Stimulated activated CD4-positive, alpha-beta T cell treated with anti-CD3 and anti-CD28 coated beads, Interleukin-4, amount 100 ng/mL, for 1 hour (primary cell): ENCODE results near the gene DDAH1.
"Not testable (repeated sequence)": the region's sequence is repeated elsewhere in the genome, so short reads cannot be mapped to it uniquely, and the experiment has no call there.

Source experiments
- DNase-seq: peaks from one replicate; pipeline ENCODE4 v3.0.0-alpha.2; 2020

Gene DDAH1

DNA sequence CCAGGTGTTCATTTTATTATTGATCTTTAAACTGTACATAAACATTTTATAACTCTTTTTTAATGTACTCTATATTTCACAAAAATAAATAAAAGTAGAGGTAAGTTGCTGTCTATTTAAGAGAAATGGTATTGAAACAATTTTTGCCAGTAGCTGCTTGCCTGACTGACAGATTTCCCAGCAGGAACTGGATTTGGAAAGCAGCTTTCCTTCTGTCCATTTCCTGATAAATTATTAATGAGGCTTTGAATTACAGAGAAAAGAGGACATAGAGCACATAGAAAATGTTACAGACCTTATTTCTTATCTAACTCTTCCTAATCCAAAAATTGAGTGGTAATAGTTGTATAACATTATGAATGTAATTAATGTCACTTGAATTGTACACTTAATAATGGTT is 108.8 kb downstream of the DDAH1 start:
- no peak for DNase-seq

DNA sequence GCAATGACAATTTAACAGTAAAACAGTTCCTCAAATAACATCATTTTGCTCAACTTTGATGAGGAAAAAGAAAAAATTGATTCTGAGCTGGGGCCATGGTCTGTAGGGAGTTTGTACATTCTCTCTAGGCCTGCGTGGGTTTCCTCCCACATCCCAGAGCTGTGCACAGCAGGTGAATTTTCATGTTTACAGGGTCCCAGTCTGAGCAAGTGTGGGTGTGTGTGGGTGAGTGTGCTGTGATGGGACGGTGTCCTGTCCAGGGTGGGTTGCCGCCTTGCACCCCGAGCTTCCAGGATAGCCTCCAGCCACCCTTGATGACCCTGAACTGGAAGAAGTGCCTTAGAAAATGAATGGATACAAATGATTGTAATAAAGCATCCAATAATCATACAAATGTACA is 112.9 kb downstream of the DDAH1 start:
- DNase-seq: no peak

DNA sequence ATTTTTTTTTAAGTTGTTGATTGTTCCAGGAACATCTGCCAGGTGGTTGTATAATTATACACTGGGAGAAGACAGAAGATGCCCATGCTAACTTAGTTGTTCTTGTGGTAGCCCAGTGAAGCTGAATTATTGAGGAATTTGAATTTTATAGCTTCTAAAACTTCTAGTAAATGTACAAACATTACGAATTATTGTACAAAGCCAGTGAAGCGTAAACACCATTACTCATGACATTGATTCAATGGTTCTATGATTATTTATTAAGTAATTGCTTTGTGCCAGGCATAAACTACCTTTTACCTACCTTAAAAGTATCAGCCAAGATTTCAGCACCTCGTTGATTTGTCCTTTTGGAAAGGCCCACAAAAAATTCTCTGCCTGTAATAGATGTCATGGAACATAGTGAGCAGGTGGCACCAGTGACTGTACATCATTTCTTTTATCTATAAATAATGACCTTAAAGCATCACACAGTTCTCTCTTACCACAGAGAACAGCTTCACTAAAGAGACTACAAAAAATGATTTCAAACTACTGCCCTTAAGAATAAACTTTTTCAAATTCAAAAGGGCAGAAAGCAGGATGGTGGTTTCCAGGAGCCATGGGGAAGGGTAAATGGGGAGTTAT is 113.6 kb downstream of the DDAH1 start:
- DNase-seq: no peak

DNA sequence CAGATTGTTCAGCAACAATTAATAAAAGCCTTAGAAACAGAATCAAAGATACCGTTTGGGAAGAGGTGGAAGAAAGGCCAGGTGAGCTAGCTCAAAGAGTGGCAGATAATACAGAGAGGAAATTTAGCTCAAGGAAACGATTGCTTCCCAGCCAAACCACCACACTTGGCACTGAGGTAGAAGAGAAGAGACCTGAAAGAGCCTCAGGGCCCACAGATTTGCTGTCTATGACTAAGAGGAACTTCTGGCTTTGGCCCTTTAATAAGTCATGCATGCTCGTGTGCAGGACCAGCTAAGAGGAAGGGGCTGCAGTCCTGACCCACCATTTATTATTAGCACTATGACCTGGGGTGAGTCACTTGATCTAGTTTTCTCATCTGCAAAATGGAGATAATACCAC is 115.7 kb downstream of the DDAH1 start:
- DNase-seq: no peak

DNA sequence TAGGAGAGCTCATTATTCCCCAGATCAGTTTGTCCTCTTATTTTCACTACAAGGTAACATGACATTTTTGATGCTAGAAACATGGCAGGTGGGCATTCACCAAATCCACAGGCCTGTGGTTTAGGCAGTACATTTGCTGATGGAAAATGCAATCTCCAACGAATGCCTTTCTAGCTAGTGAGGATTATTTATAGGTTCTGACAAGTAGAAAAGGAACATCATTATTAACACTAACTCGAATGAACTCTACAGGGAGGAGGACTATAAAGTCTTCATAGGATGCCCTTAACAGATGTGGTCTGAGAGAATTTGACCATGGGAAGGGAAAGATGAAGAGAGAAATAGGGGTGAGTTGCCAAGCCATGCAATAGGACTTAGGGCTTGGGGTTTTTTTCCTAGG is 117.1 kb downstream of the DDAH1 start:
- no peak for DNase-seq

GRCh38 chr1:85347275-85347674 is 117.7 kb downstream of the DDAH1 start:
- not testable (repeated sequence) for DNase-seq

DNA sequence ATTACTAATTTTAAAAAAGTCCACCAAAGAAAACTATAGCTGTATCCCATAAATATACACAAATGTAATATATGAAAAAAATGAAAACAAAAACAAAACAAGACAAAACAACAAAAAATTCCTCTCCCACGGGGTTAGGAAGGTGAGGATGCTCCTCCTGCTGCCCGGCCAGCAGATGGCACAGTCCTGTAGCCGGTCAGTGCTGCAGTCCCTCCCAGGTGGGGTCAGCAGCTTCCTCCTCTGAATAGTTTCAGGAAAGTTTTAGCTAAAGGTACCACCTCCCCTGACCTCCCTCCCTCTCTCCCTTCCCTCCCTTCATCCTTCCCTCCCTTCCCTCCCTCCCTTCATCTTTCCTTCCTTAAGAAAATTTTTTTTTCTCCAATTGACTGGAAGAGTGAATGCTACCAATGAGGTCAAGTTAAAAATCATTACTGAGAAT is 120.7 kb downstream of the DDAH1 start:
- no peak for DNase-seq

- no peak for DNase-seq
These were observed 121.2 kb downstream of the DDAH1 start for GRCh38 chr1:85343612-85344255.

DNA sequence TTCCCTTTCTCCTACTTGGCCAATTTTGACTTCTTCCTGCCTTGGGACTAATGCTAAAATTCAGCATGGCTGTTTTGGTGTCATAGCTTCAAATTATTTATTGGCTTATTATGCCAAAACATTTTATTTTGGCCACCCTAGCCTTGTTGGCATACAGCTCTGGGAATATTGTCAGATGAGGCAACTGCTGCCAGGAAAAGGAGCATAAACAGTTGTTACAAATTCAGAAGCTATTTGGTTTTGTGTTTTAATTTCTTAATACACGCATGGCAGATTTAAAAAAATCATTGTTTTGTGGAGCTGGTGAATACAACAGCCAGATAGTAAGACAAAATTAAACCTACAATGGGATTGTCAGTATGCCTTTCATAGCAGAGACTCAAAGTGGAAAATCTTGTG is 121.7 kb downstream of the DDAH1 start:
- no peak for DNase-seq

- no peak for DNase-seq
These were observed 122.8 kb downstream of the DDAH1 start for GRCh38 chr1:85342207-85342606.

GRCh38 chr1:85340427-85340826 is 124.5 kb downstream of the DDAH1 start:
- DNase-seq: no peak

DNA sequence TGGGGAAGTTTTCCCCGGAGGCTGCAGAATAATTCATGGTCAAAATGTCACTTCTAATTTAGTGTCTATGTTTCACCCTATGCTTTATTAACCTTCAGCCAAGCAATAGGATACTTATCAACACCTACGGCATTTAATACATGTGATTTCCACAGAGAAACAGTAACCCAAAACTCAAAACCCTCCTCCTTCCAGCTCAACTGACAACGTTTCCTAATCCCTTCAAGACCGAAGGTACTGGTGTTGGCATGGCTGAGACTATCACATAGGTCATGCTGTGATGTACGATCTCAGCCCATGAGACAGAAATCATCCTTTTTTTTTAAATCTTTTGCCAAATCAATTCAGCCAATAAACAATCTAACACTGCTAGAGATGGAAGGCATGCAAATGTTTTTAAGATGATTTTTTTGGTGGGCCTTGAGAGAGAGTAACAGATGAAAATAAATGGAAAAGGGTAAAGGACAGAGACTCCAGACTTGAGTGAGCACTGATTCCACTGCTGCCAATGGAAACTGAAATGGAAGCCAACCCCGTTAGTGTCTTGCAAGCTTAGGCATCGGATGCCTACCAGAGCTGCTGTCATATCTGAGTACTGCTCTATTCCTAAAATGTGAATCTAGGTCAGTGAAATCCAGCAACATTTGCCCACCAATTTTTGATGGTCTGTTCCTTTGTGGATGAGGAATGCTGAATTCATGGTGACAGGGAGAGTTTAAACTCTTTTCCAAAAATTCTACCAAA is 125.1 kb downstream of the DDAH1 start:
- DNase-seq: no peak

DNA sequence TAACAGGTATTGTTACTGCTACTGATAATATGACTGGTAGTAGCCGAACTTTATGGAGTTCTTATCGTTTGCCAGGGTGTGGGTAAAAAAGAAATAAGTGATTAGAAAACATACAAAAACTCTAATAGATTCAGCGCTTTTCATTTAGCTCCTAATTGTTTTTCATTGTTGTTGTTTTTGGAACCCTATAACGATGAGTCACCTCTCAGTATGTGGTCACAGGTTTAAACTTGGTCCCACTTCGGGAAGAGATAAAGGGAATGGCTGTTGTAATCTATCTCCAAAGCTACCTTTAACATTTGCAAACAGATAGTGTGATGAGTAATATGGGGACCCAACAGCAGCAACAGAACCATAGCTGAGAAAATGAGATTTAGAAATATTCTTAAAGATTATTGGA is 125.9 kb downstream of the DDAH1 start:
- no peak for DNase-seq

- no peak for DNase-seq
These were observed 130.0 kb downstream of the DDAH1 start for GRCh38 chr1:85334962-85335361.

- DNase-seq: no peak
These were observed 131.8 kb downstream of the DDAH1 start for GRCh38 chr1:85333186-85333585.

- DNase-seq: no peak
These were observed 132.4 kb downstream of the DDAH1 start for GRCh38 chr1:85332575-85332974.

DNA sequence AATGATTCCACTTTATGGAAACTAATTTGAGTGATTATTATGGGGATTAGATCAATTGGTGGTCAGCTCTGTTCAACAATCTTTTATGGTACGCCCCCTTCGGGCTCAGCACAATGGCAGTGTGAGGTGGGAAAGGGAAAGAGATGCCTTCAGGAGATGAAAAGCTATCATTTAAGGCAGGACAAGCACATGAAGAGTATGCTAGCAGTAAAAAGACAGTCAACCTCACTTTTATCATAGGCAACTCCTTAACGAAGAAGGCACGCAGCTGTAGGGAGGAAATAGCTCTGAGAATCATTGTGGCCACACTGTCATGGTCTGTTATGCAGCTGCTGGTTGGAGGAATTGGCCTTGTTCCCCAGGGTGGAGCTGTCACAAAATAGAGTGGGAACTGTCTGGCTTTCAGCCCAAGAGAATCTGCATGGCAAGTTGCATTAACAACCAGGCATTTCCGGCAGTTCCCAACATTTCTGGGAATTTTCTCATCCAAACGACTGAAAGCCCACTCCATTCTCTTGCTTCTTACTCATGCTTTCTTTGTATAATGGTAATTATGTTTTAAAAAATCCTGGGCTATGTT is 134.2 kb downstream of the DDAH1 start:
- DNase-seq: no peak

- no peak for DNase-seq
These were observed 134.7 kb downstream of the DDAH1 start for GRCh38 chr1:85330214-85330631.

- no peak for DNase-seq
These were observed 136.1 kb downstream of the DDAH1 start for GRCh38 chr1:85328713-85329397.

- DNase-seq: no peak
These were observed 137.2 kb downstream of the DDAH1 start for GRCh38 chr1:85327759-85328158.

DNA sequence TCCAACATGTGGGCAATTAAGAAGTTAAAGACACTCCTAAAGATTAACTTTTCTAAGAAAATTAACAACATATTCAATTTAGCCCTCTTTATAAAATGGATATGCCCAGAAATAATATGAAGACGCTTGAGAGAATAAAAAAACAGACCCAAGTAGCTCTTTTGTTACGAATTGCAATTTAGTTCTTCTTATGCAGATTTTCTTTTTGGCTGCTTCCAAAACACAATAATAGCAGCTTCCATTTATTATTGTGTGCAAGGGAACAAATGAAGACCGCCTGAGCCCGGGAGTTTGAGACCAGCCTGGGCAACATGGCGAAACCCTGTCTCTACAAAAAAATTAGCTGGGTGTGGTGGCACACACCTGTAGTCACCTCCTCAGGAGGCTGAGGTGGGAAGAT is 138.1 kb downstream of the DDAH1 start:
- DNase-seq: no peak

- DNase-seq: no peak
These were observed 138.6 kb downstream of the DDAH1 start for GRCh38 chr1:85326336-85326735.

GRCh38 chr1:85325920-85326319 is 139.0 kb downstream of the DDAH1 start:
- DNase-seq: no peak
